GM21367 (cell line): Measurements from ENCODE around the gene ITGB4.
"Not testable (repeated sequence)": the region's sequence is repeated elsewhere in the genome, so short reads cannot be mapped to it uniquely, and the experiment has no call there.

Experiments
- ATAC-seq: cut with Tn5 transposase; IDR thresholded peaks from one replicate; pipeline ENCODE4 v1.9.1; 2021; ENCODE audit not compliant: unreplicated experiment

Gene ITGB4

GRCh38 chr17:75752802-75753513 is 31.7 kb downstream of the ITGB4 start:
- no peak for ATAC-seq

GRCh38 chr17:75753514-75754377 is 32.5 kb downstream of the ITGB4 start:
- ATAC-seq, result no peak

GRCh38 chr17:75754378-75755204 is 33.3 kb downstream of the ITGB4 start:
- ATAC-seq, result no peak

- no peak for ATAC-seq
Observed at GRCh38 chr17:75755205-75755901, 34.1 kb downstream of the ITGB4 start.

- no peak for ATAC-seq
Observed at GRCh38 chr17:75755990-75756389, 34.7 kb downstream of the ITGB4 start.

- ATAC-seq, result no peak
Observed at GRCh38 chr17:75756451-75757085, 35.3 kb downstream of the ITGB4 start.

GRCh38 chr17:75757086-75757681 is 35.9 kb downstream of the ITGB4 start:
- no peak for ATAC-seq

GRCh38 chr17:75758131-75758905 is 37.1 kb downstream of the ITGB4 start:
- no peak for ATAC-seq

GRCh38 chr17:75759457-75759856 is 38.2 kb downstream of the ITGB4 start:
- ATAC-seq, result no peak

- not testable (repeated sequence) for ATAC-seq
Observed at GRCh38 chr17:75759978-75760640, 38.9 kb downstream of the ITGB4 start.

- no peak for ATAC-seq
Observed at GRCh38 chr17:75762513-75763268, 41.4 kb downstream of the ITGB4 start.

- no peak for ATAC-seq
Observed at GRCh38 chr17:75763269-75763607, 42.0 kb downstream of the ITGB4 start.

GRCh38 chr17:75763613-75764416 is 42.6 kb downstream of the ITGB4 start:
- ATAC-seq, result no peak

GRCh38 chr17:75764417-75764710 is 43.1 kb downstream of the ITGB4 start:
- ATAC-seq, result no peak

GRCh38 chr17:75764711-75765421 is 43.6 kb downstream of the ITGB4 start, which contains the start of gene GALK1:
Gene GALK1, minus strand, starts transcription at chr17:75765192. Its CDS starts 56 bp downstream, at chr17:75765136.
- ATAC-seq, result peak; percentile 46

GRCh38 chr17:75765981-75766380 is 44.7 kb downstream of the ITGB4 start:
- no peak for ATAC-seq

GRCh38 chr17:75767881-75768280 is 46.6 kb downstream of the ITGB4 start:
- no peak for ATAC-seq
